HepG2 (cell line): ENCODE measurements around the gene TIPRL. TPM values are rescaled to one million over a fixed set of nuclear protein-coding genes. Genes with fewer than 3 reads are reported as not detected.
A peak's percentile ranks its signal among the peaks of the same experiment; 100 is the strongest.

Experiments used
- GFI1 ChIP-seq: sonication (generic); formaldehyde crosslinking; IDR thresholded peaks from 2 replicates; pipeline ENCODE4 v1.5.0; 2020; ENCODE audit warnings: missing genetic modification reagents, mild to moderate bottlenecking, borderline replicate concordance
- KLF13 ChIP-seq: sonication (generic); formaldehyde crosslinking; IDR thresholded peaks from 2 replicates; pipeline ENCODE4 v1.4.0; 2020; ENCODE audit warnings: mild to moderate bottlenecking, missing genetic modification reagents
- KMT2A ChIP-seq: sonication (generic); formaldehyde crosslinking; IDR thresholded peaks from 2 replicates; pipeline ENCODE4 v1.4.0; 2020; ENCODE audit warnings: missing genetic modification reagents
- MIER3 ChIP-seq: IDR thresholded peaks from 2 replicates; pipeline ENCODE4 v1.6.1; 2016; ENCODE audit warnings: missing compliant biosample characterization, borderline replicate concordance
- NPAS2 ChIP-seq: sonication (generic); formaldehyde crosslinking; IDR thresholded peaks from 2 replicates; pipeline ENCODE4 v1.8.0; 2022; ENCODE audit warnings: mild to moderate bottlenecking, missing genetic modification reagents, borderline replicate concordance
- RFX1 ChIP-seq: fragments of 450-650 bp; IDR thresholded peaks from 2 replicates; pipeline ENCODE4 v1.6.1; 2017
- RFX5 ChIP-seq: IDR thresholded peaks from 2 replicates; pipeline ENCODE4 v1.6.1; 2011; ENCODE audit warnings: low read depth, low read length, improper control_type of control experiment
- ZBTB26 ChIP-seq: IDR thresholded peaks from 2 replicates; pipeline ENCODE4 v1.6.1; 2016; ENCODE audit warnings: missing compliant biosample characterization, missing genetic modification reagents, borderline replicate concordance
- ZFAT ChIP-seq: sonication (generic); formaldehyde crosslinking; conservative IDR thresholded peaks from 2 replicates; pipeline ENCODE4 v1.8.1; 2023; ENCODE audit warnings: missing genetic modification reagents, inconsistent platforms
- ZNF17 ChIP-seq: sonication (generic); formaldehyde crosslinking; IDR thresholded peaks from 2 replicates; pipeline ENCODE4 v1.5.0; 2020; ENCODE audit warnings: mild to moderate bottlenecking, missing genetic modification reagents
- ZNF275 ChIP-seq: sonication (generic); formaldehyde crosslinking; IDR thresholded peaks from 2 replicates; pipeline ENCODE4 v1.8.0; 2022; ENCODE audit warnings: missing genetic modification reagents, mild to moderate bottlenecking, inconsistent platforms, borderline replicate concordance
- ZNF414 ChIP-seq: sonication (generic); formaldehyde crosslinking; IDR thresholded peaks from 2 replicates; pipeline ENCODE4 v1.5.0; 2020; ENCODE audit warnings: missing genetic modification reagents
- ZNF552 ChIP-seq: sonication (generic); formaldehyde crosslinking; IDR thresholded peaks from 2 replicates; pipeline ENCODE4 v1.9.0; 2022; ENCODE audit warnings: missing genetic modification reagents, mild to moderate bottlenecking, borderline replicate concordance
- ZNF570 ChIP-seq: sonication (generic); formaldehyde crosslinking; IDR thresholded peaks from 2 replicates; pipeline ENCODE4 v1.4.0; 2020; ENCODE audit warnings: mild to moderate bottlenecking, missing genetic modification reagents, borderline replicate concordance
- ZNF609 ChIP-seq: sonication (generic); formaldehyde crosslinking; IDR thresholded peaks from 2 replicates; pipeline ENCODE4 v1.4.0; 2020; ENCODE audit warnings: mild to moderate bottlenecking, missing genetic modification reagents, borderline replicate concordance
- ZNF768 ChIP-seq: sonication (generic); formaldehyde crosslinking; IDR thresholded peaks from 2 replicates; pipeline ENCODE4 v1.4.0; 2020; ENCODE audit warnings: missing genetic modification reagents
- ZSCAN31 ChIP-seq: sonication (generic); formaldehyde crosslinking; IDR thresholded peaks from 2 replicates; pipeline ENCODE4 v1.5.0; 2020; ENCODE audit warnings: low read depth, mild to moderate bottlenecking, missing genetic modification reagents
- polyA plus RNA-seq, 8 experiments: library from polyadenylated mRNA; depleted of rRNA in 3 of 8; stranded (reverse) in 7 of 8; unstranded in 1 of 8; fragments of >200 nt; fragmentation: Illumina TruSeq in 4 of 8; extraction: Trizol in 4 of 8; gene quantifications; 2 replicates each; pipeline versions ENCODE4 v1.2.1 to v1.2.3, GENCODE V29; 2011 to 2016; ENCODE audit warnings: low read depth in 4 of 8, missing spikeins in 1 of 8, mixed read lengths in 1 of 8; ENCODE audit not compliant: insufficient read depth in 1 of 8
- total RNA-seq, 5 experiments: library from RNA; depleted of rRNA; stranded (reverse); fragments of >200 nt; fragmentation: Illumina TruSeq; extraction: Trizol; gene quantifications; 2 replicates each; pipeline ENCODE4 v1.2.3, GENCODE V29; 2016; ENCODE audit warnings: low read depth in 1 of 5

TIPRL gene
- total and polyA plus RNA-seq, 2 of the 13 experiments (the other 11 are each of a cell fraction or from before 2014, with no cell fraction given): 10.1 to 22.8 TPM

GRCh38 chr1:168225476-168226190, 46.9 kb downstream of the TIPRL start, which contains the start of gene SFT2D2 (continued):
- TF ChIP-seq ZNF609 (CRISPR knock-in tag) (peak; percentile 56; the same call in 1 of the 2 replicates), ZNF275 (CRISPR knock-in tag) (peak; percentile 55; the same call in 1 of the 2 replicates), ZNF17 (CRISPR knock-in tag) (no peak), ZBTB26 (CRISPR knock-in tag) (peak; percentile 31; the same call in 1 of the 2 replicates), RFX5 (no peak), KLF13 (no peak), ZNF768 (CRISPR knock-in tag) (no peak; the same call in 1 of the 2 replicates), ZNF570 (CRISPR knock-in tag) (peak; percentile 82), GFI1 (CRISPR knock-in tag) (peak; percentile 56; the same call in 1 of the 2 replicates), ZSCAN31 (CRISPR knock-in tag) (no peak), NPAS2 (no peak), ZNF414 (CRISPR knock-in tag) (no peak), ZNF552 (peak; percentile 58; the same call in 1 of the 2 replicates), KMT2A (CRISPR knock-in tag) (peak; percentile 87), RFX1 (no peak), ZFAT (CRISPR knock-in tag) (no peak; the same call in 1 of the 2 replicates), MIER3 (CRISPR knock-in tag) (peak; percentile 60; the same call in 1 of the 2 replicates)
